ENCODE measurements around the gene TECPR1. TPM values are rescaled to one million over a fixed set of nuclear protein-coding genes. Genes with fewer than 3 reads are reported as not detected.

Gene TECPR1
- total RNA-seq, 1 experiment from 2014 or later: 13.9 TPM

DNA sequence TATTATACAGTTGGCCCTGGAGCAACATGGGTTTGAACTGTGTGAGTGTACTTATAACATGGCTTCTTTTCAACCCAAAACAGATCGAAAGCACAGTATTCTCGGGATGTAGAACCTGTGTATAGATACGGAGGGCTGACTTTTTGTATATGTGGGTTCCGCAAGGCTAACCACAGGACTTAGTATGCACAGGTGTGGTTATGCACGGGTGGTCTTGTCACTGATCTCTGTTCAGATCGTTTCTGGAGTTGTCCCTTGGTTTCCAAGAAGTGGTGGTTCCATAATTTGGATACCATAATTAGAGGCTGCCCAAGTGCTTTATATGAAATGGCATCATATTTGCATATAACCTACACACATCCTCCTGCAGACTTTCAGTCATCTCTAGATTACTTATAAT is 51.7 kb downstream of the TECPR1 start:
- Histone ChIP-seq H3K79me2 (ENCODE audit: insufficient read depth, low read length) (0 out of 2 replicates have a peak, but pooled peaks cover 3% of the 10 kb centered on the region), H3K4ac (ENCODE audit: low read depth, low read length) (no peak overlapping the region), H3K23ac (ENCODE audit: insufficient read length, low read depth, low read length) (no peak overlapping the region), H2AK5ac (ENCODE audit: insufficient read length, low read length) (no peak overlapping the region), H4K20me1 (ENCODE audit: control insufficient read depth, insufficient read depth, insufficient read length) (no peaks in the 10 kb centered on the region), H3K14ac (ENCODE audit: insufficient read depth, low read length) (no peak overlapping the region), H3K4me2 (ENCODE audit: insufficient read depth, insufficient read length, low read length) (no peak overlapping the region), H3T11ph (ENCODE audit: low read length) (no peak overlapping the region), H3K56ac (ENCODE audit: insufficient read length, low read depth, low read length) (no peak overlapping the region), H4K91ac (ENCODE audit: insufficient read length, low read depth, low read length) (no peak overlapping the region), H2AFZ (ENCODE audit: low read length) (no peak overlapping the region), H2BK15ac (ENCODE audit: low read depth, low read length) (no peak overlapping the region), H2BK120ac (ENCODE audit: low read depth, low read length, poor library complexity, severe bottlenecking) (no peak overlapping the region), H3K27ac (ENCODE audit: insufficient read length, low read depth, low read length) (no peak overlapping the region), H4K8ac (replicated peaks; ENCODE audit: insufficient read length, low read depth, low read length) (no peak overlapping the region), H3K9ac (ENCODE audit: extremely low read depth, insufficient read length, low read length) (no peak overlapping the region), H3K4me1 (ENCODE audit: insufficient read depth, low read length) (no peaks in the 10 kb centered on the region), H2BK20ac (ENCODE audit: low read depth, low read length, poor library complexity, severe bottlenecking) (no peak overlapping the region), H2BK12ac (ENCODE audit: insufficient read length, low read depth, low read length) (no peak overlapping the region), H3K79me1 (ENCODE audit: insufficient read depth, low read depth, low read length, poor library complexity, severe bottlenecking) (no peaks in the 10 kb centered on the region), H3K18ac (ENCODE audit: insufficient read length, low read depth, low read length) (no peak overlapping the region), H3K23me2 (ENCODE audit: insufficient read length, low read depth, low read length, poor library complexity, severe bottlenecking) (no peaks in the 10 kb centered on the region), H4K5ac (ENCODE audit: insufficient read length, low read depth, low read length) (no peak overlapping the region), H3K27me3 (ENCODE audit: insufficient read depth, low read length) (no peaks in the 10 kb centered on the region), H3K9me3 (ENCODE audit: control insufficient read depth, low read depth, low read length) (no peaks in the 10 kb centered on the region), H2BK5ac (ENCODE audit: insufficient read length, low read length) (no peak overlapping the region)
- TF ChIP-seq, protein P1, sequence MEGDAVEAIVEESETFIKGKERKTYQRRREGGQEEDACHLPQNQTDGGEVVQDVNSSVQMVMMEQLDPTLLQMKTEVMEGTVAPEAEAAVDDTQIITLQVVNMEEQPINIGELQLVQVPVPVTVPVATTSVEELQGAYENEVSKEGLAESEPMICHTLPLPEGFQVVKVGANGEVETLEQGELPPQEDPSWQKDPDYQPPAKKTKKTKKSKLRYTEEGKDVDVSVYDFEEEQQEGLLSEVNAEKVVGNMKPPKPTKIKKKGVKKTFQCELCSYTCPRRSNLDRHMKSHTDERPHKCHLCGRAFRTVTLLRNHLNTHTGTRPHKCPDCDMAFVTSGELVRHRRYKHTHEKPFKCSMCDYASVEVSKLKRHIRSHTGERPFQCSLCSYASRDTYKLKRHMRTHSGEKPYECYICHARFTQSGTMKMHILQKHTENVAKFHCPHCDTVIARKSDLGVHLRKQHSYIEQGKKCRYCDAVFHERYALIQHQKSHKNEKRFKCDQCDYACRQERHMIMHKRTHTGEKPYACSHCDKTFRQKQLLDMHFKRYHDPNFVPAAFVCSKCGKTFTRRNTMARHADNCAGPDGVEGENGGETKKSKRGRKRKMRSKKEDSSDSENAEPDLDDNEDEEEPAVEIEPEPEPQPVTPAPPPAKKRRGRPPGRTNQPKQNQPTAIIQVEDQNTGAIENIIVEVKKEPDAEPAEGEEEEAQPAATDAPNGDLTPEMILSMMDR (conservative IDR thresholded peaks at IDR 0.05): no peak
- no peaks in the 10 kb centered on the region for H3K9me3 Mint-ChIP-seq
- DNase-seq: no peak
- no peaks in the 10 kb centered on the region for H3K4me1 Mint-ChIP-seq
- no peaks in the 10 kb centered on the region for H3K27me3 Mint-ChIP-seq (ENCODE audit: low read depth)
- H3K27ac Mint-ChIP-seq: no peak overlapping the region
- H3K36me3 Mint-ChIP-seq (ENCODE audit: insufficient read depth in 1 of 3, low read depth in 3 of 3): peaks cover 5 to 25% (median 18%) of the 10 kb centered on the region in 3 experiments; a peak in 6 of 7 replicates
- no peak overlapping the region for H3K4me3 Mint-ChIP-seq
- WGBS (ENCODE audit: extremely low coverage, insufficient read length, low lambda C conversion rate): no CpG with 5 or more reads among the region's 6 CpGs
